Caco-2 (cell line): ENCODE measurements around the gene COL8A1. TPM values are rescaled to one million over a fixed set of nuclear protein-coding genes. Genes with fewer than 3 reads are reported as not detected.

ENCODE experiments used
- BruUV-seq: library from RNA; stranded (reverse); fragments of 400-500 nt; replicated peaks from 2 replicates; lab custom pipeline; 2021; lab: Mats Ljungman, UMichigan
- CTCF ChIA-PET: fragments of 300-600 bp; sonication (Branson Sonifier 250); formaldehyde crosslinking; loops from one replicate; lab custom pipeline; 2022; ENCODE audit warnings: antibody characterized with exemption; lab: Charles Lee
- POLR2A ChIA-PET: fragments of 300-600 bp; sonication (Branson Sonifier 250); formaldehyde crosslinking; loops from one replicate; lab custom pipeline; 2022; ENCODE audit warnings: antibody characterized with exemption; lab: Charles Lee
- DNase-seq, 2 experiments: peaks; one replicate each; pipeline versions ENCODE4 v3.0.0 to v3.0.0-alpha.2; 2020 to 2022
- H3K27me3 ChIP-seq: replicated peaks from 2 replicates; pipeline ENCODE4 v1.6.0; 2011; ENCODE audit warnings: low read length; ENCODE audit not compliant: control insufficient read depth, insufficient read depth
- H3K36me3 ChIP-seq: 2 replicates; pipeline ENCODE4 v1.5.1; 2011; ENCODE audit warnings: low read length; ENCODE audit not compliant: control insufficient read depth, insufficient read depth
- H3K4me1 ChIP-seq: fragments of 250-450 bp; sonication (Bioruptor Pico); 2 replicates; pipeline ENCODE4 v1.5.1; 2020; ENCODE audit warnings: mild to moderate bottlenecking
- H3K4me3 ChIP-seq: 2 replicates; pipeline ENCODE4 v1.5.1; 2011; ENCODE audit warnings: low read depth, mild to moderate bottlenecking, control low read depth, low read length
- H3K9me3 ChIP-seq: fragments of 250-450 bp; sonication (Bioruptor Pico); 2 replicates; pipeline ENCODE4 v1.5.1; 2020; ENCODE audit warnings: mild to moderate bottlenecking, moderate library complexity
- H3K27ac Mint-ChIP-seq: one replicate; pipeline ENCODE4 v1.8.0; 2022; ENCODE audit warnings: mixed read lengths; ENCODE audit not compliant: unreplicated experiment
- H3K27me3 Mint-ChIP-seq: one replicate; pipeline ENCODE4 v1.8.0; 2022; ENCODE audit warnings: mixed read lengths; ENCODE audit not compliant: insufficient read depth, unreplicated experiment
- H3K36me3 Mint-ChIP-seq: one replicate; pipeline ENCODE4 v1.8.0; 2022; ENCODE audit warnings: mild to moderate bottlenecking, mixed read lengths; ENCODE audit not compliant: insufficient read depth, unreplicated experiment
- H3K4me1 Mint-ChIP-seq: one replicate; pipeline ENCODE4 v1.8.0; 2022; ENCODE audit warnings: low read depth, mixed read lengths; ENCODE audit not compliant: unreplicated experiment
- H3K4me3 Mint-ChIP-seq: one replicate; pipeline ENCODE4 v1.8.0; 2022; ENCODE audit warnings: mild to moderate bottlenecking, moderate library complexity, mixed read lengths; ENCODE audit not compliant: unreplicated experiment
- H3K9me3 Mint-ChIP-seq: one replicate; pipeline ENCODE4 v1.8.0; 2022; ENCODE audit warnings: mixed read lengths; ENCODE audit not compliant: unreplicated experiment
- CTCF ChIP-seq, 2 experiments: fragments of 200-600 bp in 1 of 2; IDR thresholded peaks; 1 replicate in 1 of 2; 2 replicates in 1 of 2; pipeline versions ENCODE4 v1.5.1 to v1.8.0; 2011 to 2022; ENCODE audit warnings: antibody characterized with exemption in 1 of 2, control low read depth in 1 of 2, inconsistent platforms in 1 of 2, low read depth in 1 of 2, low read length in 1 of 2, mild to moderate bottlenecking in 1 of 2, moderate library complexity in 1 of 2; ENCODE audit not compliant: insufficient read depth in 1 of 2, severe bottlenecking in 1 of 2, unreplicated experiment in 1 of 2
- intact Hi-C: fragments of 100-400 bp; cut with micrococcal nuclease; formaldehyde crosslinking; loops from one replicate; pipeline ENCODE4 v1.10.0; 2022; ENCODE audit not compliant: unreplicated experiment
- total RNA-seq: library from RNA; stranded (reverse); gene quantifications from 2 replicates; pipeline ENCODE4 v1.2.3, GENCODE V29; 2022

COL8A1 gene
- total RNA-seq, 1 experiment from 2014 or later: not detected

- no peak for DNase-seq
- H3K27ac Mint-ChIP-seq: no peak overlapping the region
- no peaks in the 10 kb centered on the region for H3K9me3 Mint-ChIP-seq
- peaks cover 4% of the 10 kb centered on the region for H3K27me3 Mint-ChIP-seq
- no peak overlapping the region for H3K4me3 ChIP-seq
- POLR2A ChIA-PET: no interaction called here
- H3K36me3 Mint-ChIP-seq: no peaks in the 10 kb centered on the region
- H3K4me3 Mint-ChIP-seq: no peak overlapping the region
- BruUV-seq: no TSS peak
- no peaks in the 10 kb centered on the region for H3K4me1 Mint-ChIP-seq
- H3K9me3 ChIP-seq: no peaks in the 10 kb centered on the region
- CTCF ChIA-PET: no interaction called here
- no peaks in the 10 kb centered on the region for H3K36me3 ChIP-seq
- H3K27me3 ChIP-seq: no peaks in the 10 kb centered on the region; the same call in 1 of the 2 replicates
- no peaks in the 10 kb centered on the region for H3K4me1 ChIP-seq
- no peak for TF ChIP-seq CTCF (IDR thresholded peaks at IDR 0.05; ENCODE audit: insufficient read depth in 1 of 2, low read depth in 1 of 2, low read length in 1 of 2, severe bottlenecking in 1 of 2, unreplicated experiment in 1 of 2)
- intact Hi-C loops: no loop called here
Observed at GRCh38 chr3:99662838-99663570, 24.6 kb downstream of the COL8A1 start.

- peaks cover 4% of the 10 kb centered on the region for H3K27me3 Mint-ChIP-seq
- Histone ChIP-seq H3K4me3 (no peak overlapping the region), H3K36me3 (no peaks in the 10 kb centered on the region), H3K9me3 (no peaks in the 10 kb centered on the region), H3K4me1 (no peaks in the 10 kb centered on the region), H3K27me3 (no peaks in the 10 kb centered on the region; the same call in 1 of the 2 replicates)
- TF ChIP-seq CTCF (IDR thresholded peaks at IDR 0.05; ENCODE audit: insufficient read depth in 1 of 2, low read depth in 1 of 2, low read length in 1 of 2, severe bottlenecking in 1 of 2, unreplicated experiment in 1 of 2): no peak
- no peak overlapping the region for H3K4me3 Mint-ChIP-seq
- intact Hi-C loops: no loop called here
- no peaks in the 10 kb centered on the region for H3K9me3 Mint-ChIP-seq
- no peaks in the 10 kb centered on the region for H3K36me3 Mint-ChIP-seq
- POLR2A ChIA-PET: no interaction called here
- CTCF ChIA-PET: no interaction called here
- no TSS peak for BruUV-seq
- H3K27ac Mint-ChIP-seq: no peak overlapping the region
- H3K4me1 Mint-ChIP-seq: no peaks in the 10 kb centered on the region
- no peak for DNase-seq
Observed at GRCh38 chr3:99663977-99664376, 25.6 kb downstream of the COL8A1 start.

DNA sequence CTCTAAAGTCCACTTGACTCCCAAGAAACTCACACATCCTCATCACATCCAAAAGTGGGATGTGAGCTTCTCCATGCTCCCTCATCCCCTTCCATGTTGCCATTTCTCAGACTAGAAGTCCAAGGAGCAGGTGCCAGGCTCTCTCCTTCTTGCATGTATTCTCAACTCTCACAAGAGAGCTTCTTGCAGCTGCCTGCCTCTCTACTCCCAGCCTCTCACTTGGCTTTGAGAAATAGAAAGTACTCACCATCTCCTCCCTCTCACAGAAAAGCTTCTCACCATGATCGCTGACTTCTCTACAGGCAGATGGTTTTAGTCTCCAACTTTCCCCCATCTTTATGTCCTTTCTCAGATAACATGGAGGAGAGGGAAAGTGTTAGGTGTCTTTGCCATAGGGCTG lies 26.6 kb downstream of the COL8A1 start:
- intact Hi-C loops: no loop called here
- no peak for DNase-seq
- Mint-ChIP-seq H3K4me1 (no peaks in the 10 kb centered on the region), H3K36me3 (no peaks in the 10 kb centered on the region), H3K9me3 (no peaks in the 10 kb centered on the region), H3K27me3 (peaks cover 4% of the 10 kb centered on the region), H3K4me3 (no peak overlapping the region), H3K27ac (no peak overlapping the region)
- no peak for TF ChIP-seq CTCF (IDR thresholded peaks at IDR 0.05; ENCODE audit: insufficient read depth in 1 of 2, low read depth in 1 of 2, low read length in 1 of 2, severe bottlenecking in 1 of 2, unreplicated experiment in 1 of 2)
- Histone ChIP-seq H3K4me1 (no peaks in the 10 kb centered on the region), H3K27me3 (no peaks in the 10 kb centered on the region; the same call in 1 of the 2 replicates), H3K9me3 (no peaks in the 10 kb centered on the region), H3K4me3 (no peak overlapping the region), H3K36me3 (no peaks in the 10 kb centered on the region)
- POLR2A ChIA-PET: no interaction called here
- BruUV-seq: no TSS peak
- CTCF ChIA-PET: no interaction called here
